AG09309 (cell line): ENCODE measurements around the gene CDYL2.
"Not testable (repeated sequence)": the region's sequence is repeated elsewhere in the genome, so short reads cannot be mapped to it uniquely, and the experiment has no call there.

Experiments
- DNase-seq: peaks from one replicate; pipeline ENCODE4 v3.0.0-alpha.2; 2010; ENCODE audit warnings: low read depth
- H3K4me3 ChIP-seq: 2 replicates; pipeline ENCODE4 v1.5.1; 2011; ENCODE audit warnings: mild to moderate bottlenecking, low read depth, low read length, moderate library complexity; ENCODE audit not compliant: control insufficient read depth
- CTCF ChIP-seq: IDR thresholded peaks from 2 replicates; pipeline ENCODE4 v1.5.1; 2011; ENCODE audit warnings: mild to moderate bottlenecking, low read depth, low read length, inconsistent platforms; ENCODE audit not compliant: insufficient read depth, control insufficient read depth; ENCODE audit errors: missing control alignments

The CDYL2 gene

GRCh38 chr16:80733407-80733806 is 71.0 kb downstream of the CDYL2 start:
- DNase-seq = no peak
- no peak for TF ChIP-seq CTCF
- no peak overlapping the region for H3K4me3 ChIP-seq

- H3K4me3 ChIP-seq = no peak overlapping the region
- TF ChIP-seq CTCF = no peak
- no peak for DNase-seq
These were observed 72.5 kb downstream of the CDYL2 start for GRCh38 chr16:80731915-80732314.

- not testable (repeated sequence) for DNase-seq, H3K4me3 ChIP-seq
These were observed 77.2 kb downstream of the CDYL2 start for GRCh38 chr16:80727066-80727763.

GRCh38 chr16:80725566-80726162 is 78.7 kb downstream of the CDYL2 start:
- no peak for TF ChIP-seq CTCF
- H3K4me3 ChIP-seq = no peak overlapping the region
- no peak for DNase-seq

- no peak for DNase-seq
- H3K4me3 ChIP-seq = no peak overlapping the region
- TF ChIP-seq CTCF = no peak
These were observed 80.4 kb downstream of the CDYL2 start for GRCh38 chr16:80723981-80724380.

GRCh38 chr16:80723091-80723490 is 81.3 kb downstream of the CDYL2 start:
- no peak overlapping the region for H3K4me3 ChIP-seq
- no peak for DNase-seq
- TF ChIP-seq CTCF = no peak

- TF ChIP-seq CTCF = no peak
- no peak for DNase-seq
- H3K4me3 ChIP-seq = no peak overlapping the region
These were observed 83.5 kb downstream of the CDYL2 start for GRCh38 chr16:80720804-80721371.
